GM12892 (cell line): ENCODE results near the gene KIAA1671.

Experiments
- POLR2A ChIP-seq: IDR thresholded peaks from 2 replicates; pipeline ENCODE4 v1.6.1; 2011; ENCODE audit warnings: low read depth, low read length, control low read depth
- POLR2AphosphoS5 ChIP-seq: IDR thresholded peaks from 2 replicates; pipeline ENCODE4 v1.6.1; 2011; ENCODE audit warnings: low read depth, low read length, control low read depth
- TAF1 ChIP-seq: IDR thresholded peaks from 2 replicates; pipeline ENCODE4 v1.6.1; 2011; ENCODE audit warnings: low read depth, mild to moderate bottlenecking, control low read depth, low read length, borderline replicate concordance

GRCh38 chr22:25202290-25202921, 249.9 kb downstream of the KIAA1671 start:
- TF ChIP-seq POLR2A, result no peak
- no peak for TF ChIP-seq POLR2AphosphoS5
- no peak for TF ChIP-seq TAF1
